Measurements from ENCODE around the gene ZCCHC14.

- TF ChIP-seq CTCF (conservative IDR thresholded peaks at IDR 0.05) (no peak), ZFX (IDR thresholded peaks at IDR 0.05) (no peak)
Measured at GRCh38 chr16:87495578-87496446, 3.0 kb upstream of the ZCCHC14 start.
